Endothelial cell of umbilical vein (primary cell): ENCODE data around the gene CORO2B. TPM values are rescaled to one million over a fixed set of nuclear protein-coding genes. Genes with fewer than 3 reads are reported as not detected.

Experiments used
- BruUV-seq: library from RNA; stranded (reverse); fragments of 400-500 nt; replicated peaks from 2 replicates; lab custom pipeline; 2021; lab: Mats Ljungman, UMichigan
- CTCF ChIA-PET: fragments of 300-600, 350-600 bp; sonication (Branson Sonifier 250); formaldehyde crosslinking; loops from one replicate; lab custom pipeline; 2021; ENCODE audit warnings: antibody characterized with exemption, inconsistent platforms; lab: Charles Lee
- POLR2A ChIA-PET: fragments of 300-600, 350-600 bp; sonication (Branson Sonifier 250); formaldehyde crosslinking; loops from one replicate; lab custom pipeline; 2021; ENCODE audit warnings: antibody characterized with exemption, inconsistent platforms; lab: Charles Lee
- DNase-seq: peaks from one replicate; pipeline ENCODE4 v3.0.0-alpha.2; 2011; ENCODE audit warnings: low read depth, low spot score
- FAIRE-seq: peaks from 2 replicates; lab custom pipeline; 2011; peaks lifted over from hg19 to GRCh38; lab: Jason Lieb, UNC
- H2AFZ ChIP-seq: 2 replicates; pipeline ENCODE4 v1.6.0; 2012; ENCODE audit warnings: low read depth, low read length, control low read depth, inconsistent platforms
- H3K27ac ChIP-seq: 2 replicates; pipeline ENCODE4 v1.5.1; 2011; ENCODE audit warnings: low read depth, mild to moderate bottlenecking, control low read depth, low read length, moderate library complexity; ENCODE audit not compliant: insufficient read depth
- H3K27me3 ChIP-seq, 2 experiments: 2 replicates each; pipeline versions ENCODE4 v1.6.0 to v1.6.1; 2011; ENCODE audit warnings: low read length in 2 of 2, mixed read lengths in 1 of 2; ENCODE audit not compliant: control insufficient read depth in 2 of 2, insufficient read depth in 2 of 2
- H3K36me3 ChIP-seq, 2 experiments: 2 replicates in 1 of 2; 3 replicates in 1 of 2; pipeline ENCODE4 v1.5.1; 2011; ENCODE audit warnings: low read length in 2 of 2, mild to moderate bottlenecking in 1 of 2, moderate library complexity in 1 of 2; ENCODE audit not compliant: control insufficient read depth in 2 of 2, insufficient read depth in 2 of 2; ENCODE audit errors: extremely low read depth in 1 of 2
- H3K4me1 ChIP-seq: 3 replicates; pipeline ENCODE4 v1.5.1; 2011; ENCODE audit warnings: mild to moderate bottlenecking, low read length; ENCODE audit not compliant: control insufficient read depth, insufficient read depth; ENCODE audit errors: extremely low read depth
- H3K4me2 ChIP-seq: 2 replicates; pipeline ENCODE4 v1.6.1; 2011; ENCODE audit warnings: low read length, control low read depth, mixed read lengths; ENCODE audit not compliant: insufficient read depth
- H3K4me3 ChIP-seq, 3 experiments: fragments of 200-600 bp in 1 of 3; sonication (generic), shearing (Covaris generic) in 1 of 3; replicated peaks in 1 of 3; 2 replicates each; pipeline ENCODE4 v1.5.1; 2011 to 2016; ENCODE audit warnings: control low read depth in 3 of 3, low read length in 3 of 3, mild to moderate bottlenecking in 2 of 3, inconsistent platforms in 1 of 3, low read depth in 1 of 3, moderate library complexity in 1 of 3; ENCODE audit not compliant: insufficient read depth in 1 of 3
- H3K79me2 ChIP-seq: 2 replicates; pipeline ENCODE4 v1.6.0; 2012; ENCODE audit warnings: low read length, inconsistent platforms; ENCODE audit not compliant: control insufficient read depth, insufficient read depth
- H3K9ac ChIP-seq: replicated peaks from 2 replicates; pipeline ENCODE3; 2011; ENCODE audit warnings: low read length, control low read depth; ENCODE audit not compliant: insufficient read depth; ENCODE audit errors: extremely low read depth
- H3K9me1 ChIP-seq: replicated peaks from 3 replicates; pipeline ENCODE4 v1.6.0; 2011; ENCODE audit warnings: mild to moderate bottlenecking, low read length; ENCODE audit not compliant: control insufficient read depth, insufficient read depth; ENCODE audit errors: extremely low read depth
- H3K9me3 ChIP-seq: replicated peaks from 2 replicates; pipeline ENCODE4 v1.5.1; 2012; ENCODE audit warnings: low read length, inconsistent platforms; ENCODE audit not compliant: control insufficient read depth, insufficient read depth
- H4K20me1 ChIP-seq: replicated peaks from 2 replicates; pipeline ENCODE3; 2011; ENCODE audit warnings: mild to moderate bottlenecking, low read length; ENCODE audit not compliant: control insufficient read depth, insufficient read depth; ENCODE audit errors: extremely low read depth
- CTCF ChIP-seq, 2 donors: IDR thresholded peaks; 1 replicate in 1 of 2; 2 replicates in 1 of 2; pipeline ENCODE4 v1.5.1; 2011; ENCODE audit warnings: low read length in 2 of 2, mild to moderate bottlenecking in 2 of 2, moderate library complexity in 2 of 2, control low read depth in 1 of 2, inconsistent platforms in 1 of 2, low read depth in 1 of 2; ENCODE audit not compliant: insufficient read depth in 1 of 2; ENCODE audit errors: extremely low read depth in 1 of 2
- EZH2 ChIP-seq: IDR thresholded peaks from 2 replicates; pipeline ENCODE4 v1.6.1; 2012; ENCODE audit warnings: borderline replicate concordance, low read depth, mild to moderate bottlenecking, moderate library complexity, low read length, inconsistent platforms; ENCODE audit not compliant: severe bottlenecking
- FOS ChIP-seq: IDR thresholded peaks from 2 replicates; pipeline ENCODE4 v1.6.1; 2011; ENCODE audit warnings: mild to moderate bottlenecking, low read length, moderate library complexity, borderline replicate concordance; ENCODE audit not compliant: insufficient read depth
- GATA2 ChIP-seq: IDR thresholded peaks from 2 replicates; pipeline ENCODE4 v1.7.0; 2011; ENCODE audit warnings: low read depth, mild to moderate bottlenecking, moderate library complexity, mixed read lengths, low read length; ENCODE audit not compliant: insufficient read length, insufficient read depth
- JUN ChIP-seq: IDR thresholded peaks from 2 replicates; pipeline ENCODE4 v1.6.1; 2011; ENCODE audit warnings: borderline replicate concordance, low read depth; ENCODE audit not compliant: insufficient read length, insufficient read depth
- MYC ChIP-seq: IDR thresholded peaks from one replicate; pipeline ENCODE4 v1.6.1; 2011; ENCODE audit warnings: mild to moderate bottlenecking, low read depth, low read length
- POLR2A ChIP-seq: IDR thresholded peaks from 2 replicates; pipeline ENCODE4 v1.6.1; 2012; ENCODE audit warnings: low read depth, mild to moderate bottlenecking, control low read depth, low read length
- POLR2AphosphoS5 ChIP-seq: IDR thresholded peaks from 2 replicates; pipeline ENCODE4 v1.6.1; 2012; ENCODE audit warnings: low read depth, mild to moderate bottlenecking, control low read depth, low read length, moderate library complexity; ENCODE audit not compliant: insufficient read depth
- dilution Hi-C: fragments of 300-500 bp; cut with MboI; formaldehyde crosslinking; loops from one replicate; pipeline ENCODE4 v1.15.0; 2019; ENCODE audit warnings: low sequenced_read_pairs; ENCODE audit not compliant: extremely low pct_ligation_motif_present
- intact Hi-C: fragments of 100-400 bp; cut with micrococcal nuclease; formaldehyde crosslinking; loops from one replicate; pipeline ENCODE4 v1.10.0; 2022
- polyA plus RNA-seq, 4 experiments: library from polyadenylated mRNA; depleted of rRNA in 3 of 4; stranded (reverse) in 3 of 4; unstranded in 1 of 4; fragments of >200 nt; gene quantifications; 2 replicates each; pipeline versions ENCODE4 v1.2.1 to v1.2.3, GENCODE V29; 2011 to 2012; ENCODE audit warnings: missing spikeins in 1 of 4
- total RNA-seq: library from RNA; stranded (reverse); gene quantifications from 2 replicates; pipeline ENCODE4 v1.2.3, GENCODE V29; 2021
- TF ChIP-seq, protein P1 (sequence below): IDR thresholded peaks from 2 replicates; pipeline ENCODE4 v1.6.1; 2011; ENCODE audit not compliant: insufficient read depth, insufficient read length

CORO2B gene
- total and polyA plus RNA-seq, 2 donors (not counting 3 experiments of a cell fraction or from before 2014, with no cell fraction given) = 2.4 to 3.7 TPM

DNA sequence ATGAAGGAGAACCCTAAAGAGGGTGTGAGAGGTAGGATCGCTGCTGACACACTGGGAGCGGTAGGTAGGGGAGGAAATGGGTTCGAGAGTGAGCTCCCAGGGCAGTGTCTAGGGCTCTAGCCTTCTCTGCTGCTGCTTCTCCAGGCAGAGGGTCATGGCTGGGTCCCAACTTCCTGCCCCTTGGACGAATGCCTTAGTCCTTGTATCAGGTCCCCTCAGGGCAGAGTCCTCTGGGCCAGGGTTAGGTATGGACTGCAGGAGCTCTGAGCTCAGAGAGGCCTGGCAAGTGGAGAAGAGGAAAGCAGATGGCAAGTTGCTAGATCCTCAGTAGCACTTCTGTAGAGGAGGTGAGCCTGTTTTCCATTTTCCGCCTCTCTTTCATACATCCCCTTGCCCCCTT is 2.9 kb downstream of the CORO2B start:
- FAIRE-seq = no peak
- CTCF ChIA-PET = interaction anchor here (0.8 to 2.8 kb wide), 8 partner anchors 9 to 294 kb away, joined by 3 to 16 read pairs (median 6); no protein-coding TSS in a partner anchor

More for the DNA sequence above, 2.9 kb downstream of the CORO2B start:
- Histone ChIP-seq H3K9me1 (no peaks in the 10 kb centered on the region), H3K27ac (no peak overlapping the region), H3K9ac (no peak overlapping the region), H3K36me3 (no peaks in the 10 kb centered on the region), H3K4me1 (peaks cover 22% of the 10 kb centered on the region), H3K4me3 (no peak overlapping the region), H3K9me3 (no peaks in the 10 kb centered on the region), H2AFZ (no peak overlapping the region), H3K79me2 (no peaks in the 10 kb centered on the region), H3K27me3 (peaks cover 10 to 14% of the 10 kb centered on the region in 2 experiments), H3K4me2 (no peak overlapping the region), H4K20me1 (no peaks in the 10 kb centered on the region)
- no TSS peak for BruUV-seq
- intact Hi-C loops (no loop called here), dilution Hi-C loops (no loop called here)
- DNase-seq = no peak
- no peak for TF ChIP-seq EZH2
- TF ChIP-seq MYC = no peak
- TF ChIP-seq GATA2 = no peak
- no peak for TF ChIP-seq FOS
- no peak for TF ChIP-seq CTCF (IDR thresholded peaks at IDR 0.05; ENCODE audit: extremely low read depth in 1 of 2, insufficient read depth in 1 of 2, low read depth in 1 of 2, low read length in 2 of 2)
- no peak for TF ChIP-seq POLR2AphosphoS5
- TF ChIP-seq, protein P1, sequence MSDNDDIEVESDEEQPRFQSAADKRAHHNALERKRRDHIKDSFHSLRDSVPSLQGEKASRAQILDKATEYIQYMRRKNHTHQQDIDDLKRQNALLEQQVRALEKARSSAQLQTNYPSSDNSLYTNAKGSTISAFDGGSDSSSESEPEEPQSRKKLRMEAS = no peak
- no peak for TF ChIP-seq JUN
- TF ChIP-seq POLR2A = no peak
- POLR2A ChIA-PET = interaction anchor here (0.6 kb wide), 1 partner anchor 343 kb away, joined by 3 read pairs; no protein-coding TSS in a partner anchor
